A172 (cell line): ENCODE measurements around the gene VGLL3. TPM values are rescaled to one million over a fixed set of nuclear protein-coding genes. Genes with fewer than 3 reads are reported as not detected.
"Not testable (repeated sequence)": the region's sequence is repeated elsewhere in the genome, so short reads cannot be mapped to it uniquely, and the experiment has no call there.

ENCODE experiments used
- DNase-seq: peaks from one replicate; pipeline ENCODE4 v3.0.0-alpha.2; 2015; ENCODE audit warnings: low spot score
- total RNA-seq: library from RNA; depleted of rRNA; stranded (reverse); fragments of >200 nt; shearing (Covaris generic); gene quantifications from 2 replicates; pipeline ENCODE4 v1.2.3, GENCODE V29; 2014; rRNA removed

VGLL3 gene, protein sequence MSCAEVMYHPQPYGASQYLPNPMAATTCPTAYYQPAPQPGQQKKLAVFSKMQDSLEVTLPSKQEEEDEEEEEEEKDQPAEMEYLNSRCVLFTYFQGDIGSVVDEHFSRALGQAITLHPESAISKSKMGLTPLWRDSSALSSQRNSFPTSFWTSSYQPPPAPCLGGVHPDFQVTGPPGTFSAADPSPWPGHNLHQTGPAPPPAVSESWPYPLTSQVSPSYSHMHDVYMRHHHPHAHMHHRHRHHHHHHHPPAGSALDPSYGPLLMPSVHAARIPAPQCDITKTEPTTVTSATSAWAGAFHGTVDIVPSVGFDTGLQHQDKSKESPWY
- not detected in 2 replicates for total RNA-seq

DNA sequence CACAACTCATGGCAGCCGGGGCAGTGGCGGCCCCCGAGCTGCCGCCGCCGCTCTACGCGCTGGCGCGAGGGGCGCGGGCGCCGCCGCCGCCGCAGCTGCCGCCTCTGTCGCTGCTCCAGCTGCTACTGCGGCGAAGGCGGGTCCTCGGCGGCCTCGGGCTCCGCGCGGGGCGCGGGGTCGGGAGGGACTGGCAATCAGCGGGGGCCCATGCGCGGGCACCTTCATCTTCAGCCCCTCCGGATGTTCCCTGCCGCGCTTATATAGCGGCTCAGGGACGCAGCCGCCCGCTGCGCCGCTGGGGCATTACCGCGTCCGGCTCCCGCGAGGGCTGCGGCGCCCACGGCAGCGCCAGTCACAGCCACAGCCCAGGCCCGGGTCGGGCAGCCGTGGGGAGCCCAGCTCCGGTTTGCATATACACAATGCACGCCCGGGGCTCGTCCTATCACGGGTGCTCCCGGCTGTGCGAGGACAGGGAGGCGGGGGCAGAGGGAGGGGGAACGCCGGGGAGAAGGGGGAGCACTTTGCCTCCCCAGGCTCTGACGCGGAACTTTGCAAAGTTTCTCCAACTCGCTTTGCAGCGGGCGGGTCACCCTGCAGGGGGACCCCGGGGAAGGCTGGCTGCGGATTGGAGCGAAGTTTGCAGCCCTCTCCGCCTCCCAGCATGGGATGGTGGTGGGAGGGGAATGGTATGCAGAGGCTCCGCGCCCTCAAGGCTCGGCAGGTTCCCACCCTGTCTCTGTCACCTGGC is at the start of gene VGLL3:
TSS of gene VGLL3 (minus strand) at position 416 of the 748 bp plus-strand sequence. CDS start at position 10, 406 bp downstream.
- DNase-seq, result no peak

DNA sequence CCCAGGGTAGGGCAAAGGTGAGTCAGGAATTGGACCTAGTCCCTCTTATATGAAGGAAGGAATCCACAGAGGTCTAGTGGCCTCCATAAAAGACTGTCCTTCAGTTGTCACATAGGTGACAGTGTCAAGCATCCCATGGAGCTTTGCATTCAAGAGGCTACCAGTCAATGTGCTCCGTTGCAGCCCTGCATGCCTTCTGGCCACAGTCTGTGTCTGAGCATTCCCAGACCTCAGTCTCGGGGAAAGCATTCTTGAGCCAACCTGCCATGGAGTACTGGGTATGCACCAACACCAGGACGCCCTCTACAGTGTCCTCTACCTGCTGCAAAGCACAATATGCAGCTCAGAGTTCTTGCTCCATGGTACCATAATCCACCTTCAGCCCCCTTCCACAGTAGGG is 46.7 kb upstream of the VGLL3 start:
- no peak for DNase-seq

DNA sequence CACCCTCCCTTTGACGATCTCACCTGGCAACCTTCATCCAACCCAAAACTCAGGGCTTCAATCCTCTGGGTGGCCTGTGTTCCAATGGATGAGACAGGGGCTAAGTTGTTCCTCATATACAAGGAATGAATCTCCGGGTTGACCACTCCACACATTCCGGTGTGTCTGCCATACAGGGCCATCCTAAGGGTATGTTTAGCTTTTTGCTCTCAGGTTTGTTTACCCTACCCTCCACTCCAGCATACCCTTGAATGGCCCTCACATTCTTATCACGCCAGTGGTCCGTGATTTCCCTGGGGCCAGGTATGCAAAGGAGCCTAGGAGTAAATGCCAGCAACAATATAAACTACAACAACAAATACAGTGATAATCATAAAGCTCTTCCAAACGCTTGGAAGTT is 45.7 kb upstream of the VGLL3 start:
- no peak for DNase-seq

DNA sequence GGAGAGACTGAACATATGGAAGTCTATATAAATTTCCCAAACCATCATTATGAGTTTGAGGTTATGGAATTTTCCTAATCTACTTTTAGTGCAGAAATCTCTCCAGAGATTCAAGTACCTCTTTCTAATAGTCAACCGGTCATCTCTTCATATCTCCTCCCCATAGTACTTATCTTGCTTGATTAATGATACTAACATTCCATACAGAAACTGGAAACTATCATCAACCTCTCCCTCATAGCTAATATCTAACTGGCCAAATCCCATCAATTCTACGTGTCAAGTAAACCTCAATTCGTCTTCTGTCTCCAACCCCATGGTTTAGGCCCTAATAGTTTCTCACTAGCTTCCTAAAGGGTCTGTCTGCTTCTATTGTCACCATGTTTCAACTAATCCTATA is 44.4 kb upstream of the VGLL3 start:
- no peak for DNase-seq

DNA sequence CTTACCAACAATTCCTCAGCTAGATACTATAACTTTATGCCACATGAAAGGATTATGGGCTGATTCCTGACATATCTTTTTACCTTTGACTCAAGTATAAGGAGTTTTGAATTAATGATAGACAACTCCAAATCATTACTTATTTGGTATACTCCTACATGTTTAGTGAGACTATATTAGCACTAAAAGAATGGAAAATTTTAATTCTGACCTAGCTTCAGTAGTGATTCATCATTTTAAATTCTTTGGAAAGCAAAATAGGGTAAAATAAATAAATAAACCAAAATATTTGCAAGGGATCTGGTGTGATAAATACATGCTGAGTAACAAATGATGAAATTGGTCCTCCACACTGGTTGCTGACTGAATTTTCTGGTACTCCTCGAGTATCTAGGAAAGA is 42.3 kb upstream of the VGLL3 start:
- no peak for DNase-seq

DNA sequence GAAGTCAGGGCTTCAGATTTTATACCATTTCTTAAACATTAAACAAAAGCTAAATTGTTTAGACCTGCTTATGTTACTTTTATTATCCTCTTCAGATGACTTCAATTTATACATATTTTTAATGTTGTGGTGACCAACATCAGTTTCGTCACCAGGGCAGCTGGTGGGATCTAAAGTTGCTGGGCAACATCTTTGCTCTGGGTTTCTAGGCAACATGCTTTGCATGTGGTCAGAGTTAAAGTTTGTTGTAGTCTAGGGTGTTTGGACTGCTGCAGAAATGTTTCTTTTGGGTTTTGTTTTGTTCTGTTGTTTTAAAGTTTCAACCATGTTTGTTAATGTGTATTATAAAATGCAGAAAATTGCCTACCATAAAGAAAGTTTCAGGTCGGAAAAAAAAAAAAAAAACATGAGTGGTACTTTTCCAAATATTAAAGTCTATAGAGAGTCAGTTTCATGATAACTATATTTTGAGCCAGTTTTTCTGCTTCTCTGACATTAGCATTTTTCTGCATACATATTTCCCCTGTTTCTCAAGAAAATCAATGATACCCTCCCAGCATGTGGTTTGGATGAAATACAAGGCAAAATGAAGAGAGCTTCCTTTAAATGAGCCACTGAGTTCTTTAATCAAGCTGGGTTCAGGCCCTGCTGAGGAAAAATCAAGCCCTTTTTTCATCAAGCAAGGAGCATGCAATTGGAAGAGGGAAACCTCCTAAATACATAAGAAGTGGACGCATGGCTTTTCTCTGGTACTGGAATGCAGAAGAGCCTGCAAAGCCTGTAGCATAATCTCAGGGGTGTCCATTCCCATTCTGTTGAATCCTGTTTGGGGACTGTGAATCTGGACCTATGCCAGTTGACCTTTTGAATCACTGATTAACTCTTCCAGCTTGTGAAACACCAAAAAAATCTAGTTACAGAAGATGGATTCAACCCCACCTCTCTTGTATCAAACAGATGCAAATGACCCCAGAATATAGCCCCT is 35.0 kb upstream of the VGLL3 start:
- DNase-seq, result no peak

DNA sequence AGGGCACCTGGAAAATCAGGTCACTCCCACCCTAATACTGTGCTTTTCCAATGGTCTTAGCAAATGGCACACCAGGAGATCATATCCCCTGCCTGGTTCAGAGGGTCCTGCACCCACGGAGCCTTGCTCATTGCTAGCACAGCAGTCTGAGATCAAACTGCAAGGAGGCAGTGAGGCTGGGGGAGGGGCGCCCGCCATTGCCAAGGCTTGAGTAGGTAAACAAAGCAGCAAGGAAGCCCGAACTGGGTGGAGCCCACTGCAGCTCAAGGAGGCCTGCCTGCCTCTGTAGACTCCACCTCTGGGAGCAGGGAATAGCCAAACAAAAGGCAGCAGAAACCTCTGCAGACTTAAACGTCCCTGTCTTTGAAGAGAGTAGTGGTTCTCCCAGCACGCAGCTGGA is 26.4 kb upstream of the VGLL3 start:
- not testable (repeated sequence) for DNase-seq

DNA sequence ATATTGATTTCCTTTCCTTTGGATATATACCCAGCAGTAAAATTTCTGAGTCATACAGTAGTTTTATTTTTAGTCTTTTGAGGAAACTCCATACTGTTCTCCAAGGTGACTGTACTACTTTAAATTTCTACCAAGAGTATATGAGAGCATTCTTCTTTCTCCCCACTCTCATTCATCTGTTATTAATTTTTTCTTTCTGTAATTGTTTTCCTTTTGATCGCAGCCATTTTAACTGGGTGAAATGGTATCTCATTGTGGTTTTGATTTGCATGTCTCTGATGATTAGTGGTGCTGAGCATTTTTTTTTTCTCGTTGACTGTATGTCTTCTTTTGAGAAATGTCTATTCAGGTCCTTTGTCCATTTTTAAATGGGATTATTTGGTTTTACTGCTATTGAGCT is 18.3 kb upstream of the VGLL3 start:
- no peak for DNase-seq

DNA sequence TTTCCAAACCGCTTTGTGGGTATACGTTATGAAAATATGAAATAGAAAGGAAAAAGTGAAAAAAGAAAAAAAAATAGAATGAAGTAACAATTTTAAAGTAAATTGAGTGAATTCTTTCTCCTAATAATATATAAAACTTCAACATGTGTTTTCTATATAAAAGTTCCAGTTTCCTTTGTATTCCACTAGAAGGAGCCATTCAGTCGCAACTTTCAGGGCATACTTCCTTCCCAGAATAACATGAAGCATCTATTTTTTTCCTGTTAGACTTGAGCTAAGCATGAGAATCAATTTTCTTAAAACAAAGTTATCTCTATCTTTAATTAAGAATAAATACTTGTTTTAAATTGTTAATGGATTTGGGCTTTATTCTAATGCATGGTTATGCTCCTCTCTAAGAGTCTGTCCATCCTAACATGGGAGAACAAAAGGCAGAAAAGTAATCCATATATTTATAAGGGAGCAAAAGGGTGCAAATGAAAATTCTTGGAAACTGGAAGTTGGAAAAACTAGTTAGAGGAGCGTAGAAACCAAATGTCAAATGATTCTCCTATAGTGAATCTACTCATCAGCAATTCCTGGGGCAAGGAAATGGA is 16.0 kb upstream of the VGLL3 start:
- no peak for DNase-seq

DNA sequence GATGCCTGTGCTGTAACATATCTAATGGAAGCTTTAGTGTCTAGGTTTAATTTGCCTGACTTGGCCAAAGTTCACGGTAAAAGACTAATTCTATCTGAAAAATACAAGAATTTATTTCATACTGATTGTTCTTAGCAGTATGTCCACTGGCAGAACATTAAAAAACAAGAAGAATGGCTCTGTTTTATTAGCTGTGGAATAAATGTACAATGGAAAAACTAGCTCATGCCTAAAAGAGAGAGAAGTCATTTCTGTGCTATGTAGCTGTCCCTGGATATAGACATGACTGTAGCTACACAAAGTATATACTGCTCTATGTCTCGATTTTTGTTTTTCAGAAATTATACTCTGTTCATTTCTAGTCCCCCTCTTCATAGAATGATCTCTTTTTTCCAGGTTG is 13.9 kb upstream of the VGLL3 start:
- DNase-seq, result no peak

DNA sequence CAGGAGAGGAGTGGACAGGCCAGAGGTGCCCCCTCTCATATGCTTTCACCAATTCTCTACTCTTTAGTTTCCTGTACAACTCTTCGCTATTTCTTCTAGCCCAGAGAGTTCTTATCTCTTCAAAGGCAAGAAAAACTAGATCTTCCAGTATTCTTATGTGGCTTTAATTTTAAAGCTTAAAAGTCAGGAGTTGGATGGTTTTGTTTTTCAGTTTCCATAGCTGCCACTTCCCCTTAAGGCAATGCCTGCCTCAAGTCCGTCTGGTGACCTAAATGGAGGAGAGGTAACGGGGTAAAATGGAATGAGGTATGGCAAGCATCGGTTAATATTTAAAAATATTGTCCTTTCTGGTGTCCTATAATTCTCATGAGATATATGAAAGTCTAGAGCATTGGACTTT is 11.4 kb upstream of the VGLL3 start:
- DNase-seq, result no peak

DNA sequence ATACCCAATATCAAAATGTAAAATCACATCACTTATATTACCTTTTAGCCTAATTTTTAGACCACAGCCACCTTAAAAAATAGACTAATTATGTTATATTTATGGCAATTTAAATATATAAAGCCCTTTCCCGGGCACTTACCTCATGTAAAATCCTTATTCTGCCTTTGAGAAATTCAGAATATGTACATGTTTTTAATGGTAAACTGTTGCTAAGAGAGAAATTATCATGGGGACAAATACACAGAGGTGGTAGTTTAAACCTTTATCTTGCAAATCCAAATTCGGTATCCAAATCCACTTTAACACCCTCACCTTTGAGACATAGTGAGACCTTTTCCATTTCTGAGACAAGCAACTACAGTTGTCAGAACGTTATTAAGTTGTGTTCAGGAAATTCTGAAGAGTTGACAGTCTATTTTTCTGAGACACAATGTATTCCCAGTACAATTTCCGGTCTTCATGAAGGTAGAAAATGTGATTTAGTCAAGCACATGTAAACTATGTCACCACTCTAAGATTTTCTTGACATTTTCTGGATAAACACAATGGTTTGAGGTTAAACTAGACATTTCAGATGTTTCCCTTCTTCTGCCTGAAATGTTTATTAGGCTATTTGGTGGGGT is 10.6 kb upstream of the VGLL3 start:
- no peak for DNase-seq

DNA sequence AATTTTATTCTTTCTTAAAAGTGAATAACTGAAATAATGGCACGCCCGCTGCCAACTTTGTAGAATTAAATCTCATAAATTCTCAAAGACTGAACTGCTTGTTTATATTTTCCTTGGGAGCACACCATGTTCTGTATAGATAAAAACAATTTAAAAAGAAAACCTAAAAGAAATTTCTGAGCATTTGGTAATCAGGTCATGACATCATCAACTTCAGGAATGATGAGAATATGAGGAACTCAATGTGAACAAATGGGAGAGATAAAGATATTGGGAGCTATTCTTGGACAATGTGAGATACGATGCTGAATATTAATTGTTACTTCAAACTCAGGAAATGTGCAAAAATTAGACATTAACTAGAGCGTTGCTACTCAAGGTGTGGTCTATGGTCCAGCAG is 10.0 kb upstream of the VGLL3 start:
- no peak for DNase-seq

DNA sequence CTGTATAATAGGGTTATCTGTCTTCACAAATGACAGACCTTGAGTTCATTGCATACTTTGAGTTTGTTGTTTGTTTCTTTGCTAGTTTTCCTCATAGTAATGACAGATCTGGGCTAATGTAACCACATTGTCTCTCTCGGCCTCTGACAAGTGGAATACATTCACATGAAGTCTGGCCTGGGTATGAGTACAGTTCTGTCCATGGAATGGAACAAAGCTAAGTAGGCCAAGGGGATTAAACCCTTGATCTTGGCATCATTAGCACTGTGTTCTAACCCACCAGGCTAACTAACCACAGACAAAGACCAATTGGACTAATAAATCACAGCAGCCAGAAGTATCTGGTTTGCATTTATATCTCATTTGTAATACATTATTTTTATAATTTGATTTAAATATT is 7.6 kb upstream of the VGLL3 start:
- DNase-seq, result no peak

DNA sequence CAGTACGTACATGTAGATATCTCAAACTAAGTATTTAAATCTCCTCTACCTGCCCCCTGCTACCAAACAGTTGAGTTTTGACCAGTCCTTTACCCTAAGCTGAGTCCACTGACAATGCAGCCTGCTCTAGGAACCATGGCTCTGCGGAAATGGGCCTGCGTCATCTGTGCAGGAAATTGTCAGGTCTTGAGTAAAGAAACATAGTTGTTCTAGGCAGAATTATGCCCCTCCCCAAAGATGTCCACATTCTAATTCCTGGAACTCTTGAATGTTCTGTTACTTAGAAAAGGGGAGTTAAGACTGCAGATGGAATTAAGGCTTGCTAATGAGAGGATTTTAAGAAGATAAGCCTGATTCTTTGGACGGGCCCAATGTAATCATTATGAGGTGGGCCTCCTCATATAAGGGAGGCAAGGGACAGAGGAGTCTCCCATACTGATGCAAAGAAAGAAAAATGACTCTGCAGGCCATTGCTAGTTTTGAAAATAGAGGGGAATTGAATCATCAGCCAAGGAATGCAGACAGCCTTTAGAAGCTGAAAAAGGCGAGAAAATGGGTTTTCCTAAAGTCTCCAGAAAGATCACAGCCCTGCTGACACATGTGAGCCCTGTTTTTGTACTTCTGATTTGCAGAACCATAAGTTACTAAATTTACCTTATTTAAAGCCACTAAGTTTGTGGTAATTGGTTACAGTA is 5.5 kb upstream of the VGLL3 start:
- no peak for DNase-seq

DNA sequence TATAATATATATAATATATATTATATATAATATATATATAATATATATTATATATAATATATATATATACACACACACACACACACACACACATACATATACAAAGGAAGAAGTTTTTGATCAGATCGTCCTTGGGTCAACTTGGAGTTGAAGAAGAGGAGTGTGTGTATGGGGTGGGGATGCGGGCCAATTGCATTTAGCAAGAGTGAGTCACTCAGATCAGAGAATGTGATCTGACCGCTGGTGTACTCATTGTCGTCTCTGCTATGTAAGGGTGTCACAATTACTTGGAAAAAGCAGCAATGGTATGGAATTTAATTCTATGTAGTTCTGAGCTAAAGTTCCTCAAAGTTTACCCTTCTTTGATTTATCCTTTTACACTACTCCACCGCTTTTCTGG is 4.6 kb upstream of the VGLL3 start:
- peak; percentile 47 for DNase-seq

DNA sequence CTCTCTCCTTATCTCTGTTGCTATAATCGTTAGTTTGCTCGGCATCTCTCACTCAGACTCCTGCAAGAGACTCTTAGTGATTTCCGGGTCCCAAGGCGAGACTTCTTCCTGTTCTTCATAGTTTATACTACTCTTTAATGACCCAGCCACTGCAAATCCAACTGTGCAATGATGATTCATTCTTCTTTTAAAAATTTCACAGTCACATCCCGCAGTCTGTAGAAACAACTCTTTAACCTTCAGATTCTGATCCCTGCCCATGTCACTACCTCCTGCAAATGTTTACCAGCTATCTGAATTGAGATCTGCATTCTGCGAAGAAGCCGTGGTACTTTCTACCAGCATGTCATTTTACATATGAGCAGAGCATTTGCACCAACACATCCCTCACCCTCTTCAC is 2.8 kb upstream of the VGLL3 start:
- DNase-seq, result peak; percentile 44

DNA sequence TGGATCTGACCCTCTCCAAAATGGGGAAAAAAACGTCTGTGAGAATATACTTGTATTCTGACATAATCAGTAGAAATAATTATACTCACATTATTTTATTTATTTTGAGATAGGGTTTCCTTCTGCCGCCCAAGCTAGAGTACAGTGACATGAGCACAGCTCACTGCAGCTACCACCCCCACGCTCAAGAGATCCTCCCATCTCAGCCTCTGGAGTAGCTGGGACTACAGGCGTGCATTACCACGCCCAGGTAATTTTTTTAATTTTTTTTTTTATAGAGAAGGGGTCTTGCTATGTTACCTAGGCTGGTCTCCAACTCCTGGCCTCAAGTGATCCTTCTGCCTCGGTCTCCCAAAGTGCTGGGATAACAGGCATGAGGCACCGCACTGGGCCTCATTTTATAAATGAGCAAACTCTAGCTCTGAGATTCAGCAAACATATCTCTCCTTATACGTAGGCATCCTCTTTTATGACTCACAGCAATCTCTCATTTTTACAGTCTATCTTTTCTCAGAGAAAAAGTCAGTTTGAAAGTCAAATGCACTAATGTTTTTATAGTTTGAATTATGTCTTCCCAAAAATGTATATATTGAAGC is 989 bp upstream of the VGLL3 start:
- no peak for DNase-seq

DNA sequence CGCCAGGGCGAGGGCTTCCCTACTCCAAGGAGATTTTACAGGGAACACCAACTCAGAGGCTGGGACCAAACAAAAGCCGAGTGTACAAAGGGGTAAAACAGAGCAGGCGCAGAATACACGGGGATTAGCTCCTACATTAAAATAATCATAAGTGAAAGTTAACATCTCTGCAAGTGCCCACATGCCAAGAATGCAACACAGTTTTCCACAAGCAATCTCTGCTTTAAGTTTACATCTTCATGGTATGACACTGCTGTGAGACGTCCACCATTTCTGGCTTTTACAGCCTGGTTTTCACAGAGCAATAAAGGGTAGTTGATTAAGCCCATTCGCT is 500 bp upstream of the VGLL3 start:
- DNase-seq, result no peak

DNA sequence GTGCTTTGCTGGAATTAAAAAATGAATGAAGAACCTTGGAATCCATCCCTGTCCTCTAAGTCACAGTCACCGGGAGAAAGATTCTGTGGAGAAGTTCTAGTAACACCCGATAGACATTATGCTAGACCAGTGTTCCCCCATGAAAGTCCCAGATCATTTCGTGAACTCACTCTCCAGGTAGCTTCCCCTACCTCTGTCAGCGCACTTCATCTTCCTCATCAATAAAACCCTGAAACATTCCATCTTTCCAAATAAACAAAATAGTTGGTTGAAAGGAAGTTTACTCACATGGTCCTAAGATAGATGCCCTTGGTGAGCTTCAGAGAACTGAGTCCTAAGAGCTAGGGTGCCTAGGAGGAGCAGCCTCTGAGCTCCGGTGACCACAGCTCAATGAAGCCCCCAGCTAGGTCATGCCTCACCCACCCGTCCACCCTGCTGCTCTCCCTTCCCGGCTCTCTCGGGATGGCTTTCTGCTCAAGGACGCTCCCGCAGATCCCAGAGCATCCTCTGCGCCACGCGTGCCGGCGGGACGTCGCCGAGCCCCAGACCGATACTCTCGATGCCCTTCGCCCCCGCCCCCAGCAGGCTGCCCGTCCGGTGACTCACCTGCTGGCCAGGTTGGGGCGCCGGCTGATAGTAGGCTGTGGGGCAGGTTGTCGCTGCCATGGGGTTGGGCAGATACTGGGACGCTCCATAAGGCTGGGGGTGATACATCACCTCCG is 776 bp downstream of the VGLL3 start:
- DNase-seq, result no peak
